Stimulated activated CD8-positive, alpha-beta memory T cell treated with anti-CD3 and anti-CD28 coated beads, Interleukin-4, amount 100 ng/mL, for 4 hours (primary cell): ENCODE measurements around the gene SUMO1.

ENCODE experiments used
- DNase-seq, 2 donors: peaks; one replicate each; pipeline ENCODE4 v3.0.0-alpha.2; 2020; ENCODE audit warnings: low read depth in 2 of 2, low spot score in 1 of 2

The SUMO1 gene

GRCh38 chr2:202201220-202202160, 36.9 kb downstream of the SUMO1 start:
- DNase-seq: no peak

- DNase-seq: no peak
Measured at GRCh38 chr2:202196727-202197126, 41.7 kb downstream of the SUMO1 start.

- no peak for DNase-seq
Measured at GRCh38 chr2:202194418-202194817, 44.0 kb downstream of the SUMO1 start.

GRCh38 chr2:202193881-202194353, 44.5 kb downstream of the SUMO1 start:
- no peak for DNase-seq

GRCh38 chr2:202193305-202193704, 45.1 kb downstream of the SUMO1 start:
- DNase-seq: no peak

GRCh38 chr2:202187570-202187969, 50.8 kb downstream of the SUMO1 start:
- no peak for DNase-seq

- no peak for DNase-seq
Measured at GRCh38 chr2:202186641-202187202, 51.7 kb downstream of the SUMO1 start.

GRCh38 chr2:202185156-202185555, 53.2 kb downstream of the SUMO1 start:
- no peak for DNase-seq

GRCh38 chr2:202184557-202184956, 53.8 kb downstream of the SUMO1 start:
- no peak for DNase-seq

GRCh38 chr2:202178346-202178958, 59.9 kb downstream of the SUMO1 start:
- peak in 1 of 2 donors; percentile 21 for DNase-seq

- DNase-seq: no peak
Measured at GRCh38 chr2:202172439-202173211, 65.8 kb downstream of the SUMO1 start.

GRCh38 chr2:202171241-202171825, 67.1 kb downstream of the SUMO1 start:
- DNase-seq: no peak

- DNase-seq: no peak
Measured at GRCh38 chr2:202169832-202170424, 68.5 kb downstream of the SUMO1 start.

GRCh38 chr2:202169131-202169530, 69.3 kb downstream of the SUMO1 start:
- DNase-seq: no peak

GRCh38 chr2:202165945-202166344, 72.5 kb downstream of the SUMO1 start:
- no peak for DNase-seq

- DNase-seq: no peak
Measured at GRCh38 chr2:202165208-202165607, 73.2 kb downstream of the SUMO1 start.

- no peak for DNase-seq
Measured at GRCh38 chr2:202164411-202164810, 74.0 kb downstream of the SUMO1 start.

- no peak for DNase-seq
Measured at GRCh38 chr2:202161151-202161835, 77.1 kb downstream of the SUMO1 start.

GRCh38 chr2:202158796-202159195, 79.6 kb downstream of the SUMO1 start:
- no peak for DNase-seq
